Measurements from ENCODE around the gene USP27X.

DNA sequence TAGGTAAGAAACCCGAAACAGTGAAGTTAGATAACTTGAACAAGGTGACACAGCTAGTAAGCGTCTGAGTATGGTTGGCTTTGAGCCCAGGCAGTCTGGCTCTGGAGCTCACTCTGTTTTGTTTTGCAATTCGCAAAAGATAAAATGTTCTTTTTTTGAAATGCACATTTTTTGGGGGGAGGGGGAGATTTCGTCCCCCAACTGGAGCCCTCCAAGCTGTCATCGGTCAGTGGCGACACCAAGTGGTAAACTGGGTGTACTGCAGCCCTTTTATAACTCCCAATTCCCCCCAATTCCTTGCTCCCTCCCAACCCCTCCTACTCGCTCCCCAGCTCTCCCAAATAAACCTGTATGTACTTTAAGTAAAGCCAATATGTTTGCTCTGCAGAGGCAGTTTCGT is 40.3 kb downstream of the USP27X start:
- TF ChIP-seq POLR2A (IDR thresholded peaks at IDR 0.05; ENCODE audit: low read depth, low read length): no peak
- TF ChIP-seq POLR2AphosphoS5 (IDR thresholded peaks at IDR 0.05; ENCODE audit: low read depth, low read length): no peak

Data from GM12892 (cell line).